GM23338 (cell line): ENCODE measurements around the gene CDC73.

Source experiments
- CREB1 ChIP-seq: fragments of 250-450 bp; sonication (Bioruptor Pico); IDR thresholded peaks from 2 replicates; pipeline ENCODE4 v1.5.0; 2020; ENCODE audit warnings: low read depth, mild to moderate bottlenecking, moderate library complexity
- EZH2 ChIP-seq: fragments of 200-600 bp; sonication (generic); IDR thresholded peaks from one replicate; pipeline ENCODE4 v1.8.0; 2017; ENCODE audit warnings: antibody characterized with exemption, mild to moderate bottlenecking, low read depth; ENCODE audit not compliant: unreplicated experiment
- EZH2phosphoT487 ChIP-seq: fragments of 200-600 bp; sonication (generic); IDR thresholded peaks from one replicate; pipeline ENCODE4 v1.8.1; 2018; ENCODE audit warnings: antibody characterized with exemption; ENCODE audit not compliant: unreplicated experiment
- POLR2AphosphoS5 ChIP-seq: IDR thresholded peaks from 2 replicates; pipeline ENCODE4 v1.6.1; 2016; ENCODE audit warnings: antibody characterized with exemption, low read depth
- ZNF114 ChIP-seq: fragments of 250-450 bp; sonication (Bioruptor Pico); IDR thresholded peaks from 2 replicates; pipeline ENCODE4 v1.5.0; 2020; ENCODE audit warnings: mild to moderate bottlenecking, moderate library complexity
- TF ChIP-seq, protein P1 (sequence below), 2 experiments: fragments of 200-600 bp in 1 of 2; sonication (generic) in 1 of 2; conservative IDR thresholded peaks; 2 replicates each; pipeline versions ENCODE4 v1.5.1 to v1.6.1; 2016 to 2017; ENCODE audit warnings: antibody characterized with exemption in 2 of 2, low read depth in 2 of 2, mild to moderate bottlenecking in 2 of 2, moderate library complexity in 1 of 2

DNA sequence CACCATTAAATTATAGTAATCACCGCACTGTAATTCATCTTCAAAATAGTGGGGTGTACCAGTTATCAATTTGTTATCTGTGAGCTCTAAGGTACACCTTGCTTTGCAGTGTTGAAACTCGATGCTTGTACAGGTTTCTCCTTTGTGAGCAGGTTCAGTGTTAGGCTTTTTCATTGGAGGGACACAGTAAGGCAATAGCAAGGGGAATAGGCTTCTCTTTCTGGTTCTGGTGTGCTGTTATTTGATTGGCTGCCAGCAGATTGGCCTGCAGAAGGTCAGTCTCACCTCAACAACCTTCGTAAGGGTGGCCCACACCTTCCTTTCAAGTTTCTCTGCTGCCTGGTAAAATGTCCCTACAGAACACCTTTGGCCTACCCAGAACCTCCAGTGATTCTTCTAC, 140.8 kb downstream of the CDC73 start:
- TF ChIP-seq EZH2, result no peak
- TF ChIP-seq, protein P1, sequence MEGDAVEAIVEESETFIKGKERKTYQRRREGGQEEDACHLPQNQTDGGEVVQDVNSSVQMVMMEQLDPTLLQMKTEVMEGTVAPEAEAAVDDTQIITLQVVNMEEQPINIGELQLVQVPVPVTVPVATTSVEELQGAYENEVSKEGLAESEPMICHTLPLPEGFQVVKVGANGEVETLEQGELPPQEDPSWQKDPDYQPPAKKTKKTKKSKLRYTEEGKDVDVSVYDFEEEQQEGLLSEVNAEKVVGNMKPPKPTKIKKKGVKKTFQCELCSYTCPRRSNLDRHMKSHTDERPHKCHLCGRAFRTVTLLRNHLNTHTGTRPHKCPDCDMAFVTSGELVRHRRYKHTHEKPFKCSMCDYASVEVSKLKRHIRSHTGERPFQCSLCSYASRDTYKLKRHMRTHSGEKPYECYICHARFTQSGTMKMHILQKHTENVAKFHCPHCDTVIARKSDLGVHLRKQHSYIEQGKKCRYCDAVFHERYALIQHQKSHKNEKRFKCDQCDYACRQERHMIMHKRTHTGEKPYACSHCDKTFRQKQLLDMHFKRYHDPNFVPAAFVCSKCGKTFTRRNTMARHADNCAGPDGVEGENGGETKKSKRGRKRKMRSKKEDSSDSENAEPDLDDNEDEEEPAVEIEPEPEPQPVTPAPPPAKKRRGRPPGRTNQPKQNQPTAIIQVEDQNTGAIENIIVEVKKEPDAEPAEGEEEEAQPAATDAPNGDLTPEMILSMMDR (conservative IDR thresholded peaks at IDR 0.05; ENCODE audit: low read depth in 2 of 2), result no peak
- TF ChIP-seq POLR2AphosphoS5, result no peak
- no peak for TF ChIP-seq EZH2phosphoT487
- TF ChIP-seq CREB1 (CRISPR knock-in tag), result no peak
- TF ChIP-seq ZNF114, result no peak
